Stimulated activated CD8-positive, alpha-beta memory T cell treated with anti-CD3 and anti-CD28 coated beads, Interleukin-12 subunit alpha, Interleukin-12 subunit beta, amount 100 ng/mL, for 24 hours (primary cell): Measurements from ENCODE around the gene TMEM74B.

Source experiments
- DNase-seq: peaks from one replicate; pipeline ENCODE4 v3.0.0-alpha.2; 2020; ENCODE audit errors: extremely low read depth

Gene TMEM74B

GRCh38 chr20:1144401-1145172 is 40.2 kb downstream of the TMEM74B start:
- no peak for DNase-seq

- DNase-seq = no peak
Measured at GRCh38 chr20:1137236-1137635, 47.5 kb downstream of the TMEM74B start.

- no peak for DNase-seq
Measured at GRCh38 chr20:1134836-1135235, 49.9 kb downstream of the TMEM74B start.

- DNase-seq = no peak
Measured at GRCh38 chr20:1134355-1134754, 50.4 kb downstream of the TMEM74B start.

GRCh38 chr20:1131354-1131753 is 53.4 kb downstream of the TMEM74B start:
- no peak for DNase-seq

- no peak for DNase-seq
Measured at GRCh38 chr20:1130847-1131246, 53.9 kb downstream of the TMEM74B start.
